ENCODE data around the gene RRP9.
A peak's percentile ranks its signal among the peaks of the same experiment; 100 is the strongest.

RRP9 gene

GRCh38 chr3:51943451-51944391 is 2.0 kb upstream of the RRP9 start:
- TF ChIP-seq CTCF (IDR thresholded peaks at IDR 0.05; ENCODE audit: low read depth, low read length) = no peak
- no peak for DNase-seq (ENCODE audit: low read depth, low spot score)
- in situ Hi-C loops (cut with HindIII; ENCODE audit: low sequenced_read_pairs) = no loop called here
- no peak overlapping the region for H3K4me3 ChIP-seq (ENCODE audit: low read depth, low read length)

GRCh38 chr3:51942603-51943450 is 1.1 kb upstream of the RRP9 start:
- TF ChIP-seq CTCF (IDR thresholded peaks at IDR 0.05; ENCODE audit: low read depth, low read length) = no peak
- peak overlapping the region; percentile 45 for H3K4me3 ChIP-seq (ENCODE audit: low read depth, low read length)
- in situ Hi-C loops (cut with HindIII; ENCODE audit: low sequenced_read_pairs) = no loop called here
- DNase-seq (ENCODE audit: low read depth, low spot score) = peak; percentile 24

- H3K4me3 ChIP-seq (ENCODE audit: low read depth, low read length) = peak overlapping the region; percentile 80
- no peak for DNase-seq (ENCODE audit: low read depth, low spot score)
- in situ Hi-C loops (cut with HindIII; ENCODE audit: low sequenced_read_pairs) = no loop called here
- TF ChIP-seq CTCF (IDR thresholded peaks at IDR 0.05; ENCODE audit: low read depth, low read length) = no peak
Observed at GRCh38 chr3:51941463-51941797, 274 bp downstream of the RRP9 start.

- H3K4me3 ChIP-seq (ENCODE audit: low read depth, low read length) = peak overlapping the region; percentile 80
- DNase-seq (ENCODE audit: low read depth, low spot score) = no peak
- in situ Hi-C loops (cut with HindIII; ENCODE audit: low sequenced_read_pairs) = no loop called here
- no peak for TF ChIP-seq CTCF (IDR thresholded peaks at IDR 0.05; ENCODE audit: low read depth, low read length)
Observed at GRCh38 chr3:51940648-51941462, 849 bp downstream of the RRP9 start.

- in situ Hi-C loops (cut with HindIII; ENCODE audit: low sequenced_read_pairs) = no loop called here
- no peak overlapping the region for H3K4me3 ChIP-seq (ENCODE audit: low read depth, low read length)
- TF ChIP-seq CTCF (IDR thresholded peaks at IDR 0.05; ENCODE audit: low read depth, low read length) = no peak
- DNase-seq (ENCODE audit: low read depth, low spot score) = no peak
Observed at GRCh38 chr3:51938780-51939425, 2.8 kb downstream of the RRP9 start.
